ENCODE measurements around the gene AMPD3.

The AMPD3 gene

DNA sequence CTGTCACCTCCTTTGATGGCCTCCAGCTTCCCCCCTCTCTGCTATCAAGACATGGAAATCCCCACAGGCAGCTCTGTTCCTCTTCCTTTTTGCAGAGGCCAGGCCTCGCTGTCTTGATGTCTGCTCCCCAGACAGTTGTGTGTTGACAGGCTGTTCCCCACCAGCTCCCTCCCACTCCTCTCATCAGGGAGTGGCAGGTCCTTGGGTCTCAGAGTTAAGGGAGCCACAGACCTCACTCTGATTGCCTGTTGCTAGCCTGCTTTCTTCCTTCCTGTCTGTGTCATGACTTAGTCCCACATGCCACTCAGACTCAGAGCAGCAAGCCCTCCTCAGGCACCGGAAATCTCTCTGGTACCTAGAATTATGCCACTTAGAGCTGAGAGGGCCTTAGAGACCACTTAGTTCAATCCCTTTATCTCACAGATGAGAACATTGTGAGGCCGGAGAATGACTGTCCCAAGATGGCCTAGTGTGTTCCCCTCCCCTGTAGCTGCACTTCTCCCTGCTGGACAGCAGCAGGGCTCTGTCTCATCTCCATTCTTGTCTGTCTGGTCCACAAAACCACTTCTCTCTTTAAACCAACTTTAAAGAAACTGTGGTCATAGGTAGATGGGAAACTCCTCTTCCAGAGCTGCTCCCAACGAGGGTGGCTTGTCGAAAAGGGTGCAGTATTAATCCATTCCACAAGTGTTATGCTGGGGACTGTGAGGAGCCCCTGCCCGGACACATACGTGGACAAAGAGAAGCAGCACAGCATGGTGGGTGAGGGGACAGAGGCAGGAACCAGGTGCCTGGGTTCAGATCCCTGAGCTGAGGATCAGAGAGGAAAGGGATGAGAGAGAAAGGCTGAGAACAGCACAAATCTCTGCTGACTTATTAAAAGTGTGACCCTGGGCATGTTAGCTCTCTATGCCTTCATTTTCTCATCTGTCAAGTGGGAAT is 4.2 kb downstream of the AMPD3 start:
- Histone ChIP-seq H3K36me3 (ENCODE audit: control insufficient read depth in 1 of 2, insufficient read depth in 2 of 2, low read depth in 1 of 2, low read length in 2 of 2) (peaks cover 19 to 37% of the 10 kb centered on the region in 2 experiments), H2AK5ac (ENCODE audit: low read length, severe bottlenecking) (no peak overlapping the region), H3K9ac (ENCODE audit: low read length) (no peak overlapping the region), H3K18ac (ENCODE audit: low read depth in 1 of 2, low read length in 2 of 2) (peak overlapping the region; percentile 47 to 49), H4K91ac (ENCODE audit: low read length) (peak overlapping the region; percentile 64), H3K4me1 (ENCODE audit: control insufficient read depth, insufficient read depth, low read depth, low read length) (peaks cover 33% of the 10 kb centered on the region), H3K27ac (ENCODE audit: low read length, poor library complexity, severe bottlenecking) (no peak overlapping the region), H2AFZ (ENCODE audit: low read depth, low read length) (no peak overlapping the region), H3K4me2 (ENCODE audit: low read length, poor library complexity, severe bottlenecking) (no peak overlapping the region), H3K4ac (ENCODE audit: low read depth in 1 of 2, low read length in 2 of 2) (peak overlapping the region in 1 of 2 experiments; percentile 19), H3K27me3 (ENCODE audit: control insufficient read depth in 1 of 2, insufficient read depth in 1 of 2, low read length in 2 of 2) (no peaks in the 10 kb centered on the region), H2BK5ac (ENCODE audit: low read depth, low read length, poor library complexity, severe bottlenecking) (no peak overlapping the region), H3K14ac (ENCODE audit: low read length in 2 of 2) (peak overlapping the region in 1 of 2 experiments; percentile 22), H2BK120ac (ENCODE audit: low read depth, low read length) (peak overlapping the region; percentile 11), H2BK15ac (ENCODE audit: low read depth, poor library complexity, severe bottlenecking) (peak overlapping the region; percentile 38), H4K8ac (ENCODE audit: low read length) (peak overlapping the region; percentile 19), H3K79me1 (replicated peaks; ENCODE audit: low read length, poor library complexity, severe bottlenecking) (peaks cover 30% of the 10 kb centered on the region), H3K9me3 (ENCODE audit: control insufficient read depth, low read length) (no peaks in the 10 kb centered on the region), H2BK12ac (ENCODE audit: low read length in 2 of 2) (no peak overlapping the region), H3K4me3 (ENCODE audit: insufficient read depth in 1 of 2, low read depth in 1 of 2, low read length in 2 of 2) (no peak overlapping the region), H3K23ac (ENCODE audit: low read length in 2 of 2) (peak overlapping the region in 1 of 2 experiments; percentile 62)
- WGBS: 61% methylated on average over 7 of the region's 7 CpGs
- peak; percentile 60 for DNase-seq

DNA sequence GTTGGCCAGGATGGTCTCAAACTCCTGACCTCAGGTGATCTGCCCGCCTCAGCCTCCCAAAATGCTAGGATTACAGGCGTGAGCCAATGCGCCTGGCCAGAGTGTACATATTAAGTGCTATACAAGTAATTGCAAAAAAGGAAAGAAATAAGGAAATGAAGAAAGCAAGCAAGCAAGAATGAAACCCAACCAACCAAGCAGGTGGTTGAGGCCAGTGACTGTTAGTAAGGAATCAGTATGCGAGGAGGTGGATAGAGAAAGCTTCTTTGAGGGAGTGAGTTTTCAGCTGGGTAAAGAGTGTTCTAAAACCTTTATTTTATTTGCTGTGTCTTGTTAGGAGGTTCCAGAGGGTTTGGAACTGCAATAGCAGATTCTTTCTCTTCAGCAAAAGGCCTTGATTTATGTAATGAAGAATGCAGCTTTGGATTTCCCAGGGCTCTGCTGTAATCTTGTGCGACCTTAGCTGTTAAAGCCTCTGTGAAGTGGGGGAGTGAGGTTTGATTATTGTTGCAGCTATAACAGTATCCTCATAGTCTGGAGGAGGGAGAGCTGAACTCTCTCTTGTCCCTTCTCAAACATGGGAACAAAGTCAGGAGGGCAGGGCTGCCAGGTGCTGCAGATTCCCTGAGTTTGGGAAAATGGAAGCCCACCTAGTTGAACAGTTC is 5.7 kb downstream of the AMPD3 start:
- H3K4me1 ChIP-seq (ENCODE audit: control insufficient read depth, insufficient read depth, low read depth, low read length): peaks cover 21% of the 10 kb centered on the region
- no peak overlapping the region for H3K4ac ChIP-seq (ENCODE audit: low read depth in 1 of 2, low read length in 2 of 2)
- H3K27me3 ChIP-seq (ENCODE audit: control insufficient read depth in 1 of 2, insufficient read depth in 1 of 2, low read length in 2 of 2): no peaks in the 10 kb centered on the region

DNA sequence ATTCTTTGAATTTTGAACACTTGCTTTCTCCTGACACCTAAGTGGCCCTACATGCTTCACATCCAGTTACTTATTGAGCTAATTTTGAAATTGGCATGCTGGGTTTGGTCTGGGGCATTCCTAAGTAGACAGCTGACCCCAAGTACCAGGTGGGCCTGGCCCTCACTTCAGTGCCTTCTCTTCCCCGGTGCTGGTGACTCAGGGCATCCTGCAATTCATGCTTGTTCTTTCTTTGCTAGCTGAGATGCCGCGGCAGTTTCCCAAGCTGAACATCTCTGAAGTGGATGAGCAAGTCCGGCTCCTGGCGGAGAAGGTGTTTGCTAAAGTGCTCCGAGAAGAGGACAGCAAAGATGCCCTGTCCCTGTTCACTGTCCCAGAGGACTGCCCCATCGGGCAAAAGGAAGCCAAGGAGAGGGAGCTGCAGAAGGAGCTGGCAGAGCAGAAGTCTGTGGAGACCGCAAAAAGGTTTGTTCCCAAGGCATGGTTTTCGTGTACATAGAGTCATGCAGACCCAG is 6.3 kb downstream of the AMPD3 start:
- Histone ChIP-seq H4K91ac (ENCODE audit: low read length) (no peak overlapping the region), H2BK12ac (ENCODE audit: low read length in 2 of 2) (no peak overlapping the region), H2BK5ac (ENCODE audit: low read depth, low read length, poor library complexity, severe bottlenecking) (no peak overlapping the region), H3K27ac (ENCODE audit: low read length, poor library complexity, severe bottlenecking) (no peak overlapping the region), H4K8ac (ENCODE audit: low read length) (no peak overlapping the region), H3K9ac (ENCODE audit: low read length) (no peak overlapping the region), H2BK15ac (ENCODE audit: low read depth, poor library complexity, severe bottlenecking) (no peak overlapping the region), H3K4me2 (ENCODE audit: low read length, poor library complexity, severe bottlenecking) (no peak overlapping the region), H2AK5ac (ENCODE audit: low read length, severe bottlenecking) (no peak overlapping the region), H3K18ac (ENCODE audit: low read depth in 1 of 2, low read length in 2 of 2) (no peak overlapping the region), H3K4me3 (ENCODE audit: insufficient read depth in 1 of 2, low read depth in 1 of 2, low read length in 2 of 2) (no peak overlapping the region), H3K23ac (ENCODE audit: low read length in 2 of 2) (no peak overlapping the region), H2AFZ (ENCODE audit: low read depth, low read length) (no peak overlapping the region), H3K27me3 (ENCODE audit: control insufficient read depth in 1 of 2, insufficient read depth in 1 of 2, low read length in 2 of 2) (no peaks in the 10 kb centered on the region), H2BK120ac (ENCODE audit: low read depth, low read length) (no peak overlapping the region), H3K9me3 (ENCODE audit: control insufficient read depth, low read length) (no peaks in the 10 kb centered on the region), H3K79me1 (replicated peaks; ENCODE audit: low read length, poor library complexity, severe bottlenecking) (peaks cover 40% of the 10 kb centered on the region), H3K14ac (ENCODE audit: low read length in 2 of 2) (no peak overlapping the region), H3K4ac (ENCODE audit: low read depth in 1 of 2, low read length in 2 of 2) (no peak overlapping the region), H3K4me1 (ENCODE audit: control insufficient read depth, insufficient read depth, low read depth, low read length) (peaks cover 20% of the 10 kb centered on the region), H3K36me3 (ENCODE audit: control insufficient read depth in 1 of 2, insufficient read depth in 2 of 2, low read depth in 1 of 2, low read length in 2 of 2) (peaks cover 23 to 51% of the 10 kb centered on the region in 2 experiments)
- no peak for DNase-seq
- WGBS: 95% methylated on average over 8 of the region's 9 CpGs

More for the DNA sequence above, 5.7 kb downstream of the AMPD3 start:
- Histone ChIP-seq H3K79me1 (replicated peaks; ENCODE audit: low read length, poor library complexity, severe bottlenecking) (peaks cover 38% of the 10 kb centered on the region), H3K9me3 (ENCODE audit: control insufficient read depth, low read length) (no peaks in the 10 kb centered on the region), H3K4me3 (ENCODE audit: insufficient read depth in 1 of 2, low read depth in 1 of 2, low read length in 2 of 2) (no peak overlapping the region), H3K9ac (ENCODE audit: low read length) (no peak overlapping the region), H2AK5ac (ENCODE audit: low read length, severe bottlenecking) (no peak overlapping the region), H3K36me3 (ENCODE audit: control insufficient read depth in 1 of 2, insufficient read depth in 2 of 2, low read depth in 1 of 2, low read length in 2 of 2) (peaks cover 23 to 51% of the 10 kb centered on the region in 2 experiments), H3K14ac (ENCODE audit: low read length in 2 of 2) (no peak overlapping the region), H2BK120ac (ENCODE audit: low read depth, low read length) (no peak overlapping the region), H3K27ac (ENCODE audit: low read length, poor library complexity, severe bottlenecking) (no peak overlapping the region), H2BK15ac (ENCODE audit: low read depth, poor library complexity, severe bottlenecking) (no peak overlapping the region), H3K23ac (ENCODE audit: low read length in 2 of 2) (no peak overlapping the region), H3K18ac (ENCODE audit: low read depth in 1 of 2, low read length in 2 of 2) (no peak overlapping the region), H3K4me2 (ENCODE audit: low read length, poor library complexity, severe bottlenecking) (no peak overlapping the region), H4K91ac (ENCODE audit: low read length) (no peak overlapping the region), H2AFZ (ENCODE audit: low read depth, low read length) (no peak overlapping the region), H4K8ac (ENCODE audit: low read length) (no peak overlapping the region), H2BK12ac (ENCODE audit: low read length in 2 of 2) (no peak overlapping the region), H2BK5ac (ENCODE audit: low read depth, low read length, poor library complexity, severe bottlenecking) (no peak overlapping the region)
- no peak for DNase-seq
- 99% methylated on average over 5 of the region's 5 CpGs for WGBS

DNA sequence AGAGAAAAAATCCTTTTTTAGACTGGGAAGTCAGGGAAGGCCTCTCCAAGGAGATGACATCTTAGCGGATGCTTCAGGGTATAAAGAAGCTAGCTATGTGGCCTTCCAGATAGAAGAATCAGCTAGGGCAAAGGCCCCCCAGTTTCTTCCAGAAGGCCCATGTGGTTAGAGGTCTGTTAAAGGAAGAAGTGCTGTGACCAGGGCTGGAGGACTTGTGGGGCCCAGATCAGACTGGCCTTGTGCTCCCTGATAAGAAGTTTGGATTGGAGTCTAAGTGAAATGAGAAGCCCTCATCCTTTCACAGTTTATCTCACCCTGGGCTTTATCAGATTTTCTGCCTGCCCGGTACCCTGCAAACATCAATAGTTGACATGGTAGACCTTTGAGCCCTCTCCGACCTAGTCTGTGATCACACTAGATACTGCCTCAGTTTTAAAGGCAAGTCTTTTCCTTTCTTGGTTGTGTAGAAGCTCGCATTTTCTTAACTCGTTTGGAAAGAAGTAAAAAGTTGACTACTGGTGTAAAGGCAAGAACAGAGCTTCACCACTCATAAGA is 7.8 kb downstream of the AMPD3 start:
- Histone ChIP-seq H3K18ac (ENCODE audit: low read depth in 1 of 2, low read length in 2 of 2) (no peak overlapping the region), H3K14ac (ENCODE audit: low read length in 2 of 2) (no peak overlapping the region), H3K4ac (ENCODE audit: low read depth in 1 of 2, low read length in 2 of 2) (no peak overlapping the region), H4K8ac (ENCODE audit: low read length) (no peak overlapping the region), H3K79me1 (replicated peaks; ENCODE audit: low read length, poor library complexity, severe bottlenecking) (peaks cover 42% of the 10 kb centered on the region), H2BK12ac (ENCODE audit: low read length in 2 of 2) (no peak overlapping the region), H3K36me3 (ENCODE audit: control insufficient read depth in 1 of 2, insufficient read depth in 2 of 2, low read depth in 1 of 2, low read length in 2 of 2) (peaks cover 26 to 62% of the 10 kb centered on the region in 2 experiments), H3K4me1 (ENCODE audit: control insufficient read depth, insufficient read depth, low read depth, low read length) (peaks cover 16% of the 10 kb centered on the region), H3K9me3 (ENCODE audit: control insufficient read depth, low read length) (no peaks in the 10 kb centered on the region), H4K91ac (ENCODE audit: low read length) (no peak overlapping the region), H2AFZ (ENCODE audit: low read depth, low read length) (no peak overlapping the region), H2BK120ac (ENCODE audit: low read depth, low read length) (no peak overlapping the region), H3K27me3 (ENCODE audit: control insufficient read depth in 1 of 2, insufficient read depth in 1 of 2, low read length in 2 of 2) (no peaks in the 10 kb centered on the region), H3K4me3 (ENCODE audit: insufficient read depth in 1 of 2, low read depth in 1 of 2, low read length in 2 of 2) (no peak overlapping the region), H2BK5ac (ENCODE audit: low read depth, low read length, poor library complexity, severe bottlenecking) (no peak overlapping the region), H2BK15ac (ENCODE audit: low read depth, poor library complexity, severe bottlenecking) (no peak overlapping the region), H3K23ac (ENCODE audit: low read length in 2 of 2) (no peak overlapping the region), H2AK5ac (ENCODE audit: low read length, severe bottlenecking) (no peak overlapping the region), H3K4me2 (ENCODE audit: low read length, poor library complexity, severe bottlenecking) (no peak overlapping the region), H3K9ac (ENCODE audit: low read length) (no peak overlapping the region), H3K27ac (ENCODE audit: low read length, poor library complexity, severe bottlenecking) (no peak overlapping the region)
- WGBS: 90% methylated on average over 5 of the region's 5 CpGs
- no peak for DNase-seq
